Progenitor cell of endocrine pancreas (in vitro differentiated cells): ENCODE results near the gene RAB7A. TPM values are rescaled to one million over a fixed set of nuclear protein-coding genes. Genes with fewer than 3 reads are reported as not detected.

ENCODE experiments used
- DNase-seq: peaks from one replicate; pipeline ENCODE4 v3.0.0; 2021; ENCODE audit warnings: low spot score; ENCODE audit not compliant: unreplicated experiment
- H3K27ac Mint-ChIP-seq: 2 replicates; pipeline ENCODE4 v1.8.0; 2021; ENCODE audit warnings: mild to moderate bottlenecking, moderate library complexity, mixed read lengths
- H3K27me3 Mint-ChIP-seq: 2 replicates; pipeline ENCODE4 v1.8.0; 2021; ENCODE audit warnings: mixed read lengths
- H3K36me3 Mint-ChIP-seq: 2 replicates; pipeline ENCODE4 v1.8.0; 2022; ENCODE audit warnings: mixed read lengths; ENCODE audit not compliant: insufficient read depth
- H3K4me1 Mint-ChIP-seq: 2 replicates; pipeline ENCODE4 v1.8.0; 2021; ENCODE audit warnings: low read depth, mixed read lengths
- H3K4me3 Mint-ChIP-seq: 2 replicates; pipeline ENCODE4 v1.8.0; 2021; ENCODE audit warnings: low read depth, mild to moderate bottlenecking, moderate library complexity, mixed read lengths
- H3K9me3 Mint-ChIP-seq: 2 replicates; pipeline ENCODE4 v1.8.0; 2021; ENCODE audit warnings: low read depth, mixed read lengths
- long read RNA-seq: library from polyadenylated mRNA; unstranded; transcript quantifications from one replicate; pipeline ENCODE4 v2.0.0, GENCODE V29; 2020
- total RNA-seq: library from RNA; stranded (reverse); gene quantifications from 2 replicates; pipeline ENCODE4 v1.2.1, GENCODE V29; 2021
- TF ChIP-seq, protein P1 (sequence below): fragments of 200-600 bp; sonication (generic); IDR thresholded peaks from one replicate; pipeline ENCODE4 v1.5.0; 2021; ENCODE audit warnings: antibody characterized with exemption, mild to moderate bottlenecking; ENCODE audit not compliant: unreplicated experiment

RAB7A gene
- 130 and 141 TPM in 2 replicates for total RNA-seq
- long read RNA-seq, transcript RAB7A-201 (6 exons, 2,244 nt): major isoform, 43 of 67 reads
- long read RNA-seq, partial matches to known transcripts: 5 of 67 reads
- long read RNA-seq, other reads (novel, unspliced or antisense): 16 of 67 reads

DNA sequence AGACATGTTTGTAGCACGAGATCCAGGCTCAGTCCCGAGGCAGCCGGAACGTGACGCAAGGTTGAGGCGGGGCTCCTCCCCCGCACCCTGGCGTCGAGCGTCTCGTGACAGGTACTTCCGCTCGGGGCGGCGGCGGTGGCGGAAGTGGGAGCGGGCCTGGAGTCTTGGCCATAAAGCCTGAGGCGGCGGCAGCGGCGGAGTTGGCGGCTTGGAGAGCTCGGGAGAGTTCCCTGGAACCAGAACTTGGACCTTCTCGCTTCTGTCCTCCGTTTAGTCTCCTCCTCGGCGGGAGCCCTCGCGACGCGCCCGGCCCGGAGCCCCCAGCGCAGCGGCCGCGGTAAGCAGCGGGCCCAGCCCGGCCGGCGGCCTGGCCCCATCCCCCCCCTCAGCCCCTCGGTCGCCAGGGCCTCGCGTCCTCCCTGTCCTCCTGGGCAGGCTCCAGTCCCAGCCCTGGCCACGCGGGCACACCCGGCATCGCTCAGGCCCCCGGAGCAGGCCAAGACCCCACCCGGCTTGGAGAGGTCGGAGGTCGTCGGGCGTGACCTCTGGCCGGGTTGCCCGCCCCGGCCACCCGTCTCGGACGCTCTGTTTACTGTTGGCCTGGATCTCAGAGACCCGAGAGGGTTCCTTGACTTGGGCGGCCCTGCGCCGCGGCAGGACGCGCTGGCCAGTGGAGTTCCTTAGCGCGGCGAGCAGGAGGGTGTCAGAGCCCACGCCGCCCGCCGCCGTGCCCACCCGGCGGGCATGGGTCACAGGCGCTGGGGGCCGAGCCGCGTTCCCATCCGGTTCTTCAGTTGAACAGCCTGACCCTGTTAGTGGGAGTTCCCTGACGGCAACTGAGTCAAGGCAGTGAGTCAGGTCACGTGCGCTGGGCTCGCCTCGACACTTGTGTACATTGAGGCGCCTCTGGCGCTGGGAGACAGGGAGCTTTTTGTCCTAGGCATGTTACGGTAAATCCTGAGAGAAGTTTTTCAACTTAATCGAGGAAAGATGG is at the start of gene RAB7A:
Gene RAB7A, plus strand, starts transcription at position 161 of the 994 bp plus-strand sequence. CDS start 69,185 bp downstream, outside the sequence.
- peak; percentile 95 for DNase-seq
- H3K4me3 Mint-ChIP-seq: peak within 1 kb of the TSS; percentile 85
- H3K9me3 Mint-ChIP-seq: no peaks in the 10 kb centered on the region
- H3K36me3 Mint-ChIP-seq: no peaks in the 10 kb centered on the region
- H3K27ac Mint-ChIP-seq: peak within 1 kb of the TSS; percentile 96
- H3K27me3 Mint-ChIP-seq: peaks cover 6% of the 10 kb centered on the region
- TF ChIP-seq, protein P1, sequence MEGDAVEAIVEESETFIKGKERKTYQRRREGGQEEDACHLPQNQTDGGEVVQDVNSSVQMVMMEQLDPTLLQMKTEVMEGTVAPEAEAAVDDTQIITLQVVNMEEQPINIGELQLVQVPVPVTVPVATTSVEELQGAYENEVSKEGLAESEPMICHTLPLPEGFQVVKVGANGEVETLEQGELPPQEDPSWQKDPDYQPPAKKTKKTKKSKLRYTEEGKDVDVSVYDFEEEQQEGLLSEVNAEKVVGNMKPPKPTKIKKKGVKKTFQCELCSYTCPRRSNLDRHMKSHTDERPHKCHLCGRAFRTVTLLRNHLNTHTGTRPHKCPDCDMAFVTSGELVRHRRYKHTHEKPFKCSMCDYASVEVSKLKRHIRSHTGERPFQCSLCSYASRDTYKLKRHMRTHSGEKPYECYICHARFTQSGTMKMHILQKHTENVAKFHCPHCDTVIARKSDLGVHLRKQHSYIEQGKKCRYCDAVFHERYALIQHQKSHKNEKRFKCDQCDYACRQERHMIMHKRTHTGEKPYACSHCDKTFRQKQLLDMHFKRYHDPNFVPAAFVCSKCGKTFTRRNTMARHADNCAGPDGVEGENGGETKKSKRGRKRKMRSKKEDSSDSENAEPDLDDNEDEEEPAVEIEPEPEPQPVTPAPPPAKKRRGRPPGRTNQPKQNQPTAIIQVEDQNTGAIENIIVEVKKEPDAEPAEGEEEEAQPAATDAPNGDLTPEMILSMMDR: no peak
- peaks cover 34% of the 10 kb centered on the region for H3K4me1 Mint-ChIP-seq

DNA sequence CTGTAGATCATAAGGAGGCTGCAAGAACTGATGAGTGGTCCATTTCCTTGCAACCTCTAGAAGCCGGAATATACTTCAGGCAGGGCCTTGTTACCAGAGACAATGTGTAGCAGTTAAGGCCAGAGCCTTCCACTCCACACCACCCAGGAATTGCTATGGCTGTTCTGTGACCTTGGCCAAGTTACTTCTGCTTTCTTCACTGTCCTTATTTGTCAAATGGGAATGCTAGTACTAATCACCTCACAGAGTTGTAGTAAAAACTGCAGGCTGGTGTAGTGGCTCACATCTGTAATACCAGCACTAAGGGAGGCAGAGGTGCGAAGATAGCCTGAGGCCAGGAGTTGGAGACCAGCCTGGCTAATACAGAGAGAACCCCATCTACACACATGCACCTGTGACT is 46.6 kb upstream of the RAB7A start:
- Mint-ChIP-seq H3K27me3 (no peaks in the 10 kb centered on the region), H3K36me3 (no peaks in the 10 kb centered on the region), H3K9me3 (no peaks in the 10 kb centered on the region), H3K27ac (peak overlapping the region; percentile 16), H3K4me1 (peaks cover 8% of the 10 kb centered on the region), H3K4me3 (no peak overlapping the region)
- no peak for DNase-seq
- TF ChIP-seq, protein P1: no peak

DNA sequence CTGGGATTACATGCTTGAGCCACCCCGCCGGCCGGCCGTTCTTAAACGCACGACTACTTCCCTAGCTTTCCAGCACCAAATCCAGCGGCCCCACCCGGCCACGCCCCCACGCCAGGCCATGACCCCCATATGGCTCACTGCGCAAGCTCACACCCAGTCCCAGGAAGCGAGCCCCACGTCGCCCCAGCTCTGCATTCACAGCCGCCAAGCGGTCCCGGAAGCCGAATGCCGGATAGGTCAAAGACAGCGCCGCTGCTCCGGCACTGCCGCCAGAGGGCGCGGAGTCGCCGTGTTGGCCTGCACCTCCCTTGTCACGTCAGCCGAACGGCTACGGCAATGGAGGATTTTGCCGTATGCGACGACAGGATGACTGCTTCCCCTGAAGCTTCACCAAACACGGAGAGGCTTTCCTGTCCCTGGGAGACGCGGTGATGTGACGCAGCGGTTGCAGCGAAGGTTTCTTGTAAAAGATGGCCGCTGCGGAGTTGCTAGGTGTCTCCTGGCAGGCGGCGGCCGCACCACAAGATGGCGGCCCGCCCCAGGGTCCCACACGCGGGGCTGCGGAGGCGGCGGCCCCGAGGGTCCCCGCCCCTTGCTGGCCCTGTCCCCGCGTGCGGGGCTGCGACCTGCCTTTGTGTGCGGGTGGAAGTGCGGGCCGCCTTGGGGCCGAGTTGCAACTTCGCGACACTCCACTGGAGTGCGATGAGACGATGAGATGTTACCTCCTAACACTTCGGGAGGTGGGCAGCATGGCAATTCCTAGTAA is 45.2 kb upstream of the RAB7A start:
- Mint-ChIP-seq H3K36me3 (no peaks in the 10 kb centered on the region), H3K9me3 (no peaks in the 10 kb centered on the region), H3K4me1 (peaks cover 5% of the 10 kb centered on the region), H3K4me3 (peak overlapping the region; percentile 86), H3K27ac (peak overlapping the region; percentile 99), H3K27me3 (no peaks in the 10 kb centered on the region)
- peak; percentile 98 for DNase-seq
- TF ChIP-seq, protein P1: peak; percentile 98

DNA sequence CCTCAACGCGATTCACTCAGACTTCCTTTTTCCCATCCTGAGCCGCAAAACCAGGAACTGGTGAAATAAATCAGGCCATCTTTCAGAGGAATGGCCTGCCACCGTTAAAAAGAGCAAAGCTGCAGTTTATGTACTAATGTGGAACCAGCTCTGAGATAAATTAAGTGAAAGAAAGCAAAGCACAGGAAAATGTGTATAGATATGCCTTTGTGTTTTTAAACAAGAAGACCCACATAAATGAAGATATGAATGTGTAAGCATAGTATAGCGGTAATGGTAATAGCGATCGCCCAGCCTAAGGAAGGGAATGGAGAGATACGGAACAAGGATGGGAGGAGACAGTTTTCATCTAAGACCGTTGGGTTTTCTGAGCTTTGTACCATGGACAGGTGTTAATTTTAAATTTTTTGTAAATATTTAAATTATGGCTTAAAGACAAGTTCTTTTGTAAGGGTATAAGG is 44.6 kb upstream of the RAB7A start:
- TF ChIP-seq, protein P1: no peak
- H3K36me3 Mint-ChIP-seq: no peaks in the 10 kb centered on the region
- no peak for DNase-seq
- H3K27me3 Mint-ChIP-seq: no peaks in the 10 kb centered on the region
- H3K9me3 Mint-ChIP-seq: no peaks in the 10 kb centered on the region
- peaks cover 4% of the 10 kb centered on the region for H3K4me1 Mint-ChIP-seq
- H3K4me3 Mint-ChIP-seq: peak overlapping the region; percentile 86
- H3K27ac Mint-ChIP-seq: peak overlapping the region; percentile 99

DNA sequence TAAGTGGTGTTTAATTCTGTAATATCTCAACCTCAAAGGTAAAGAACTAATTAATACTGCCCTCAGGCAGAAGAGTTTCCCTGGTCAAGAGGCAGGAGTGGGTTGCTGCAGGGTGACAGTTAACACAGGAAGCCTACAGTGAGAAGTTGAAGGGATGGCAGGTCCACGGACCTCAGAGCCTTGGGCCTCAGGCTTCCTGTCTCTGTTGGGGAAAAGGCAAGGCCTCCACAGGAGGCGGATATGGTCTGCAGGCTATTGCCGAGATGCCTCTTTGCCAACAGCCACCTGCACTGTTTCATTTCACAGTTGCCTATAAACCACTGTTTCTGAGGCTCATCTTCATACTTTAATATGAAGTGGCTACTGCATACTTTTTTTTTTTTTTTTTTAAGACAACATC is 42.0 kb upstream of the RAB7A start:
- H3K36me3 Mint-ChIP-seq: no peaks in the 10 kb centered on the region
- no peak overlapping the region for H3K4me3 Mint-ChIP-seq
- TF ChIP-seq, protein P1: no peak
- no peak for DNase-seq
- H3K27ac Mint-ChIP-seq: no peak overlapping the region
- no peaks in the 10 kb centered on the region for H3K27me3 Mint-ChIP-seq
- peaks cover 4% of the 10 kb centered on the region for H3K4me1 Mint-ChIP-seq
- H3K9me3 Mint-ChIP-seq: no peaks in the 10 kb centered on the region
